Sigmoid colon (tissue), 4 donors: ENCODE data around the gene WDR33.

ENCODE experiments used
- POLR2AphosphoS5 ChIP-seq, 4 donors: sonication (generic); formaldehyde crosslinking; IDR thresholded peaks; one replicate each; pipeline ENCODE4 v1.6.1; 2017; ENCODE audit warnings: antibody characterized with exemption in 4 of 4
- TF ChIP-seq, protein P1 (sequence below), 4 experiments: fragments of 450-650 bp in 3 of 4; fragments of 200-600 bp in 1 of 4; IDR thresholded peaks; one replicate each; pipeline ENCODE4 v1.5.1; 2016 to 2019; ENCODE audit warnings: antibody characterized with exemption in 4 of 4, mild to moderate bottlenecking in 3 of 4, moderate library complexity in 2 of 4

- TF ChIP-seq, protein P1, sequence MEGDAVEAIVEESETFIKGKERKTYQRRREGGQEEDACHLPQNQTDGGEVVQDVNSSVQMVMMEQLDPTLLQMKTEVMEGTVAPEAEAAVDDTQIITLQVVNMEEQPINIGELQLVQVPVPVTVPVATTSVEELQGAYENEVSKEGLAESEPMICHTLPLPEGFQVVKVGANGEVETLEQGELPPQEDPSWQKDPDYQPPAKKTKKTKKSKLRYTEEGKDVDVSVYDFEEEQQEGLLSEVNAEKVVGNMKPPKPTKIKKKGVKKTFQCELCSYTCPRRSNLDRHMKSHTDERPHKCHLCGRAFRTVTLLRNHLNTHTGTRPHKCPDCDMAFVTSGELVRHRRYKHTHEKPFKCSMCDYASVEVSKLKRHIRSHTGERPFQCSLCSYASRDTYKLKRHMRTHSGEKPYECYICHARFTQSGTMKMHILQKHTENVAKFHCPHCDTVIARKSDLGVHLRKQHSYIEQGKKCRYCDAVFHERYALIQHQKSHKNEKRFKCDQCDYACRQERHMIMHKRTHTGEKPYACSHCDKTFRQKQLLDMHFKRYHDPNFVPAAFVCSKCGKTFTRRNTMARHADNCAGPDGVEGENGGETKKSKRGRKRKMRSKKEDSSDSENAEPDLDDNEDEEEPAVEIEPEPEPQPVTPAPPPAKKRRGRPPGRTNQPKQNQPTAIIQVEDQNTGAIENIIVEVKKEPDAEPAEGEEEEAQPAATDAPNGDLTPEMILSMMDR (IDR thresholded peaks at IDR 0.05), result no peak
- TF ChIP-seq POLR2AphosphoS5 (IDR thresholded peaks at IDR 0.05), result peak in 1 of 4 donors; percentile 25
Measured at GRCh38 chr2:127653421-127654083, 157.4 kb downstream of the WDR33 start.
